GM21576 (cell line): ENCODE data around the gene RTF1.

ENCODE experiments used
- ATAC-seq: cut with Tn5 transposase; IDR thresholded peaks from one replicate; pipeline ENCODE4 v1.9.1; 2021; ENCODE audit warnings: mild to moderate bottlenecking, moderate library complexity; ENCODE audit not compliant: unreplicated experiment

RTF1 gene

DNA sequence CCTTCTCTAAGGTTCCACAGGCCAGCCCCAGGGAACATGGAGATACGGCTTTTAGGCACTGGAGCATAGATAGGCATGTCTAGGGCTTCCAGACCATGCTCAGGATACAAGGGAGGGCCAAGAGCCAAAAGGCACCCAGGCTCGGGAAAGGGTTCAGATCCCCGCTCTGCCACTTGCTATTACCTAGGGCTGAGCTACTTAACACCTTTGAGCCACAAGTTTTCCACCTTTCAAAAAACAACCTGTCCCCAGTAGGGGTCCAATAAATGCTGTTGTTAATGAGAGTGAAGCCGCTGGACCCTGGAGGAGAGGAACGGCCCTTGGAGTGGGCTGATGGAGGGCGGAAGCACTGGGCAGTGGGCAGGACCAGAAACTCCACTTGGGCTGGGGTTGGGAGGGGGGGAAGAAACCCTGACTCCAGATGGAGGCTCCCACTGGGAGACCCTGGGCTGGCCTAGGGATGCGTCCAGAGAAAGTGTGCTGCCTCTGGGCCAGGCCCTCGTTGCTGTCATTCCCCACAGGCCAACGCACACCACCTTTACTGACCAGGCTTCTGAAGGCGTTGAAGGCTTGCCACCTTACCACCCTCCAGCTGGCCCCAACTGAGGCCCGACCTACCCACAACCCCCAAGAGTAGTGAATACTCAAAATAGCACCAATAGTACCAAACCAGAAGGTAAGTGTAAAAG is 68.2 kb downstream of the RTF1 start:
- ATAC-seq, result no peak

DNA sequence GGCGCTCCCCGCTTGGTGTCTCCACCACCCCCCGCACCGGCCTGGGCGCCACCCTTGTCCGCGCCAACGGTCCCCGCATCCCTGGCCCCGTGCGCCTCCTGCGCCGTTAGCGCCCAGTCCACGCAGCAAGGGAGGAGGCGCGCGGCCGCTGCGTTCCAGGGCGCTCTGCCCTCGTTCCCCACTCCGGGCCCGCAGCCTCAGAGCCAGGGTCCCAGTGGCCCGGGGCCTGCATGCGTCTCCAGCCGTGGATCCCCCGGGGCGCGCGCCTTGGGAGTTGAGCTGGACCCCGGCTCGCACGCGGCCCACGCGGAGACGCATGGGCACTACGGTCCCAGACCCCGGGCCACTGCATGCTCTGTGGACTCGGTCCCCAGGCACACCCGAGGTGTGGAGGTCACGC is 69.4 kb downstream of the RTF1 start:
- ATAC-seq, result no peak

DNA sequence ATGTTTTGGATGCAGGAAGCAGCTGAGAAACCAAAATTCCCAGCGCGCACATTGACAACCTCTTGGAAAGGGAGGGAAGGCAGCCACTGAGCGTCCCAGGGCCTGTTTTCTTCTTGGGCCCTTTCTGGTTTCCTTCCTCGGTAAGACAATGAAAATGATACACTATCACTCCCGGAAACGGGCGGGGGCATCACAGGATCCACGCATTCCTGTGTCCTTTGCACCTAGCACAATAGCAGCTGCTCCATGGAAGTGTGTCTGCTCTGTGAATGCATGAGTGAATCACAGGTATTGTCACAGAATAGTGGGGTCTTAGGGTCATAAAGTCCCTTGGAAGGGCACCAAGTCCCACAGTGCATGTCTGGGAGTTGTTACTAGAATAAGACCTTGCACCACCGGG is 70.5 kb downstream of the RTF1 start:
- no peak for ATAC-seq

DNA sequence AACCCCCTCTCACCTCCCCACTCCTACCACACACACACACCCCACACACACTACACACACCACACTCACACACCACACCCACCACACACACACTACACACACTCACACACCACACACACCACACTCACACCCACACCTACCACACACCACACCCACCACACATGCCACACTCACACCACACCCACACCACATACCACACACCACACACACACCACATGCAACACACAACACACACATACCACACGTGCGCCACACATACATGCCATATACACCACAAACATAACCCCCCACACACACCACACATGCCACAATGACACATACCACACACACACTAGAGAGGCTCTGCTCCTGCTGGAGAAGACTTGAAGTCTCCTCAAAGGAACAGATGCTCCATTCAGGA is 70.9 kb downstream of the RTF1 start:
- ATAC-seq, result no peak

DNA sequence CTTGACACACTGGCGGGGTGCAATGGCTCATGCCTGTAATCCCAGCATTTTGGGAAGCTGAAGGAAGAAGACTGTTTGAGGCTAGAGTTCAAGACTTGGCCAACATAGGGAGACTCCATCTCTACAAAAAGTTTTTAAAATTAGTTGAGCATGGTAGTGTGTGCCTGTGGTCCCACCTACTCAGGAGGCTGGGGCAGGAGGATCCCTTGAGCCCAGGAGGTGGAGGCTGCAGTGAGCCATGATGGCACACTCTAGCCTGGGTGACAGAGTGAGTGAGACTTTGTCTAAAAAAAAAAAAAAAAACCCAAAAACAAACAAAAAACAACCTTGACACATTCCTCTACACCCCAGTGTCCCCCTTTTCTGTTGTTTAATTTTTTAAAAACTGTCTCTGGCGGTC is 72.7 kb downstream of the RTF1 start:
- ATAC-seq, result no peak

DNA sequence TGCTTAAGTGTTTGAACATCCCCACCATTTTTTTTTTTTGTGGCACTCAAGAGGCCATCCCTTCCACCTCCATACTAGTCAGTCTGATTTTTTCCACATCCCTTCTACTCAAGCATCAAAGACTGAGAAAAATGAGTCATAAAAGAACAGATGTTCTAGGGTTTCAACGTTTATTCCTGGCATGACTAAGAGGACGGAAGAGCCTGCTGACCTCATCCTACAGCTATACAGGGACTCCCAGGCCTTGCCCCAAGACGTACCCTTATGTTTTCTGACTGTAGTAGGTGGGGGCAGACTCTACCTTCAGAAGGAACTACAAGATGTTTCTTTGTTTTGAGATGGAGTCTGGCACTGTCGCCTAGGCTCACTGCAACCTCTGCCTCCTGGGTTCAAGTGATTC is 73.5 kb downstream of the RTF1 start:
- no peak for ATAC-seq

DNA sequence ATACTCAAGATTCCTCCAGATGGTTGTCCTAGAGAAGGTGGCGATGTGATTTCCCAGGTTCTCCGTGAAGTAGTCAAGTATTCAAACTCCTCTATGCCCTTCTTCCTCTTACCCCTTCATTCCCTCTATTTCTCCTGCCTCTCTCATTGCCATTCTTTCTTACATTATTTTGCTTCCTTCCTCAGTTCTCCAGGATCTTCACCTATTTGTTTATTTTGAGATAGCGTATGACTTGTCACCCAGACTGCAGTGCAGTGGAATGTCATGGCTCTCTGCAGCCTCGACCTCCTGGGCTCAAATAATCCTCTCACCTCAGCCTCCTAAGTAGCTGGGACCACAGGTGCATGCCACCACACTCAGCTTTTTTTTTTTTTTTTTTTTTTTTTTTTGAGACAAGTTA is 75.0 kb downstream of the RTF1 start:
- ATAC-seq, result no peak

DNA sequence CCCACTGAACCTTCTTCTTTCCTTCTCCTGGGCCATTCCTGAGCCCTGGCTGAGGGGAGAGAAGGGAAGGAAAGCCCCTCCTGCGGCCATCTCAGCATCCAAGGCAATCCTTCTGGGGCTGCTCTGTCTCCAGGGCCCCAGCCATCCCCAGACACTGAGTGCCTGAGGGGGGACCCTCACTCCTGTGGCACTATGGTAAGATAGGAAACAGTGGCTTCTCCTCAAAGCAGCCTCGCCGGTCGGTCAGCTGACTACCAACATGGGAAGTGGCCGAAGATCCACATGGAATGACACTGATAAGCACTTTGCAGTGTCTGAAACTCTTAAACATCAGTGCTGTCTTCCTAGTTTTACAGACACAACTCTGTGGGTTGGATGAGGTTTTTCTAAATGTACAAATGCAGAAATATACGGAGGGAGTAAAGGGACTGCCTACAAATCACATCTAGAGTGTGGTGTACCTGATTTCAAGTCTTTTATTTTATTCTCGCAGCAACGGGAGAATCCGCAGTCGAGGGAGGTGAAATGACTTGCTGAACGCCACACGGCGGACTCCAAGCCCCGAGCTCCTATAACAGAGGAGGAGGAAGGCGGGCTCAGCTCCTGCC is 75.8 kb downstream of the RTF1 start:
- no peak for ATAC-seq

DNA sequence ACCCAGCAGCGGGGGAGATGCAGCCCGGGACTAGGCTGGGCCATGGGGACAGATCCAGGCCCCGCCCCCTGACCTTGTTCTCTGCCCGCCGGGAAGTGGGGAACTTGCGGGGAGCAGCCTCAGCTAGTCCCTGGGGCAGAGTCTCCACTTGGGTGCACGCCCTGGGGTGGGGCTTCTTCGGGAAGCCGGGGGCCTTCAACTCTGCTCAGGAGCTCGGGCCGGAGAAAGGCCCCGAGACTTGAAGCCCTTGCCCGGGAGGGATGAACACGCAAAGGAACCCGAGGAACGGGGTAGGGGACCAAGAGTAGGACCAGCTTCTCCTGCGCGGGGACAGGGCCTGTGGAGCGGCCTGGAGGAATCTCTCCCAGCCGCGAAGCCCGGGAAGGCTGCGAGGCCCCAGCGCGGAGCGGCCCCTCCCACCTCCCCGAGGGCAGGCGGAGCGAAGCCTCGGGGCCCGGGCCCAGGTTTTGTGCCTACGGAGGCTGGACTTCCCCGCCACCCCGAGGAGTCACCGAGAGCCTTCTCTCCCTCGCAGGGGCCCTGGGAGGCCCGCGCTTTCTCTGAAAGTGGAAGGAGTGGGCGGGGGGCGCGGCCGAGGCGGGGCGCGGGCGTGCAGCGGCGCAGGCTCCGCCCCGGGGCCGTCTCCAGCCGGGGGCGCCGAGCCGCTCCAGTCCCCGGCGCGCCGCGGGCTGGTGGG is 76.5 kb downstream of the RTF1 start, which contains the start of gene ITPKA:
ITPKA (plus strand) TSS at position 670 of the 697 bp plus-strand sequence. CDS start 54 bp downstream, outside the sequence.
- ATAC-seq, result peak; percentile 55

DNA sequence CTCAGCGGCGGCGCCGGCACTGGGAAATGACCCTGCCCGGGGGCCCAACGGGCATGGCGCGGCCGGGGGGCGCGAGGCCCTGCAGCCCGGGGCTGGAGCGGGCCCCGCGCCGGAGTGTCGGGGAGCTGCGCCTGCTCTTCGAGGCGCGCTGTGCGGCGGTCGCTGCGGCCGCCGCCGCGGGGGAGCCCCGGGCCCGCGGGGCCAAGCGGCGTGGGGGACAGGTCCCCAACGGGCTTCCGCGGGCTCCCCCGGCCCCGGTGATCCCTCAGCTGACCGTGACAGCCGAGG is 77.0 kb downstream of the RTF1 start:
- ATAC-seq, result no peak

DNA sequence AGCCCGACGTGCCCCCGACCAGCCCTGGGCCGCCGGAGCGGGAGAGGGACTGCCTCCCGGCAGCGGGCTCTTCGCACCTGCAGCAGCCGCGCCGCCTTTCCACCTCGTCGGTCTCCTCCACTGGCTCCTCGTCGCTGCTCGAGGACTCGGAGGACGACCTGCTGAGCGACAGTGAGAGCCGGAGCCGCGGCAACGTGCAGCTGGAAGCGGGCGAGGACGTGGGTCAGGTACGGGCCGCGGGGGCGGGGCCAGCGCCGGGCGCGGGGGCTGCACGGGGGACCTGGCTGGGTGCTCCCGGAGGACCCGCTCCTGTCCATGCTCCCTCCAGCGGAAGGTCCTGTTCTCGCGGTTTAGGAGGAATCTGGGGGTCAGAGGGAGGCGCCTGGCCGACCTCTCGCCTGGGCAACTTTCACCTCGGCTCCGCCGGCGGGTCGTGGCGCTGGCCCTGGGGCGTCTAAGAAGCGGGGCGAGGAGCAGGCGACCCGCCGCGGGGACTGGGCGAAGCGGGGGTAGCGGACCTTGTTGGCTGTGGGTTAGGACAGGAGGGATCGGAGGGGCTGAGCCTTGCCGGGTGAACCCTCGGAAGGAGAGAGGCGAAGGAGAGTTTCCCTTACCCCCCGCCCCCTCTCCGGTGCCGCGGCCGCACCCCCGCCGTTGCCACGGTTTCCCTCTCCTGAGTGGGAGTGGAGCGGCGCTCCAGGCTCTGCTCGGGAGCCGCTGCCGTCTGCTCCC is 77.5 kb downstream of the RTF1 start:
- peak; percentile 11 for ATAC-seq

DNA sequence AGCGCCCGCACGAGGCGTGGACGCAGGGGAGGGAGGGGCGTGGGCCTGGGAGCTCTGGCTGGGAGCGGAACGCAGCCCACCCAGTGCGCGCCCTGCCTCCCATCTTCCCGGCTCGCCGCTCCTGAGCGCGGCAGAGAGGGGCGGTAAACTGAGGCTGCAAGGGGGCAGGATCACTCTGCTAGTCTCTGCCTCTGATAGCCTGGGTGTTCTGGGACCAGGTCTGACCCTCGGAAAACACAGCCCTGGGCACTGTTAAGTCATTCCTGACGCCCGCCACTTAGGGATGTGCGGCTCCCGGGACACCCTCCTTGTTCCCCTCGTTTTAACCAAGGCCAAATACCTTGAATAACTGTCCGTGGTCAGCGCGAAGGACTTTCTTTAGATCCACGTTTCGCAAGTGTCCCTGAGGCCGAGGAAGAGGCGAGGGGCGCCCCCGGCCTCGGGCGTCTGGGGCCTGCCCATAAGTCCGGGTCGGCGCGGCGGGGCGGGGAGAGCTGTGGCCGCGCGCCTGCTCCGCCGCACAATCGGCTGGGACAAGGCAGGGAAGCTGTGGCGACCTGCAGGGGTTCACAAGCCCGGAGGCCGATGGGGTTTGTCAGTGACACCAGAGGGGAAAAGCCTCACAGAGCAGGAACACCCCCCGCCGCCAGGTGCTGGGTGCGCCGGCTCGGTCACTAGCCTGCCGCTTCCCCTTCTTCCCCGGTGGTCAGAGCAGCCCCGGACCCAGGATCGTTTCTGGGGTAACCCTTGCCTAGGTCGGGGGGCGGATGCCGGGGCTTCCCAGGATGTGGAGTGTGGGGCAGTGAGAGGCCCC is 78.2 kb downstream of the RTF1 start:
- no peak for ATAC-seq

DNA sequence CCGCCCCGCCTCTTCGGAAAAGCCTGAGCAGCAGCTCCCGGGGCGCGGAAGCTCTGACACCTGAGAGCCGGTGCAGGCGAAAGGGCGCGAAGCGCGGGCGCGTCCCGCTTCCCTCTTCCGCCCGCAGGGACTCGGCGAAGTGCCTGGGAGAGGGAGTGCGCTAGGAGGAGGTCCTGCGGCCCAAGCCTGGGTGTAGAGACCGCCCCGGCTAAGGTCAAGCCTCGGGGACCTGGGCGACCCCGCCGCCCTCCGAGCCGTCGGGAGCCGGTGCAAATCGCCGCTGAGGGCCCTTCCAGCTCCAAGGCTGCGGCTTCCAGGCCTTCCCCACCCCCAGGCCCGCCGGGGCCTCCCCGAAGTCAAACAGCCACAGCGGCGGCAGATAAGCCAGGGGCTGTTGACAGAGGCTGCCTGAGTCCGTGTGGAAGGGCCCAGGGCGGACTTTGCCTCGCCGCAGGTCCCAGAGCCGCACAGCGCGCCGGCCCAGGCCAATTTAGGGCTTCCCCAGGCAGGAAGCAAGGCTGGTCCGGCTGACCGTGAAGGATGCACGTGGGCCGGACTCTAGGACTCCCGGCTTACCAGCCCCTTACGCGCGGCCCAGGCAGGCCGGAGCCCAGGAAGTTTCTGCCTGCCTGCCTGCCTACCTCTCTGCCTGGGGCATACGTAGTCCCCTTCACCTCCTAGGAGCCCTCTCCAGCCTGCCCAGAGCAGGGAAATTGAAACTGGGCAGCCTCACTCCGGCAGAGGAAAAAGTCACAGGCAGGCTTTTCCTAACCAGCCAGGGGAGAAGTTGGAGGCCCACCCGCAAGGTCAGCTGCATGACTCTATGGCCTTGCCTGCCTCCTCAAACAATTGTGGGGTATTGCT is 79.1 kb downstream of the RTF1 start:
- no peak for ATAC-seq

DNA sequence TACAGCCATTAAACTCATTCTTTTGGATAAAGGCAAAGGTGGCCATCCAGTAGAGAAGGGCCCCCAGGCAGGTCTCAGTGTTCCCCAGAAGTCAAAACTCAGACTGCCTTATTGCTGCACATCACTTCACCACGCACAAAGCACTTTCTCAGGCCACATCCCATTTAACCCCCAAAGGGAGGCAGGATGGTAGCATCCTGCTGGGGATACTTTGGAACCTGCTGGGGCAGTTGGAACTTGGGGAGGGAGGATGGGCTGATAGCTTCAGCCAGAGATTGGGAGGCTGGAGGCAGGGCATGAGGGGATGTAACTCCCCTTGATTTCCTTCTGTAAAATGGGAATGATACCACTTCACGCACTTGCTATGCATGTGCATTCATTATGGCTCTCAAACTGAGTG is 81.8 kb downstream of the RTF1 start:
- ATAC-seq, result no peak

DNA sequence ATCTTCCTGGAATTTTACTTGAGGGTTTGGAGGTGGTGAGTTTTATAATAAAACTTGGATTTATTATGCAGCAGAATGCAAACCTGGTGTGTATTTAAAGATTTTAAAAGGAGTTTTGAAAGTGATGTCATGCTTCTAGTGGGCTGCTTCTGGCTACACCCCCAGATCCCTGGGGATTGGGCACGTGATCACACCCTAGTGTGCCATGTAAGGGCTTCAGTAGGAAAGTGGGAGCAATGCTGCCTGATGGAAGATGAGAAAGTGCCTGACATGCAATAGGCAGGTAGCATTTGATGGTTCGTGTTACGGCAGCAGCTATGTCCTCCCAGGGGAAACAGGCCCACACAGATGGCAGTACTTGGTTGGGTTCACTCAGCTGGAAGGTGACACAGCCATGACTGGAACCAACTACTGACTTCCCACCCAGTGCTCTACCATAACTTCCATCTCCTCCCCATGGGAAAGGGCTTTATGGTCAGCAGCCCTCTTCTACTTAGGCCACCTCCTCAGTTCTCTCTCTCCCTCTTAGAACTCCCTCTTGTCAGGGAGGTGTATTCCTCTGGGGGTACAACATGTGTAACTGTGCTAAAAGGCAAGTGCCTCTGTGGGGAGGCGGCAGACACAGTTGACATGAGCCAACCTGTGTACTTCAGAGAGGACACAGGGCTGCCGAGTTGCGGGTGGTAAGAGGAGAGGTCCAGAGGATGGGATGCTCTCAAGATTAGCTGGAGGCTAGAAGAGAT is 82.4 kb downstream of the RTF1 start:
- no peak for ATAC-seq

DNA sequence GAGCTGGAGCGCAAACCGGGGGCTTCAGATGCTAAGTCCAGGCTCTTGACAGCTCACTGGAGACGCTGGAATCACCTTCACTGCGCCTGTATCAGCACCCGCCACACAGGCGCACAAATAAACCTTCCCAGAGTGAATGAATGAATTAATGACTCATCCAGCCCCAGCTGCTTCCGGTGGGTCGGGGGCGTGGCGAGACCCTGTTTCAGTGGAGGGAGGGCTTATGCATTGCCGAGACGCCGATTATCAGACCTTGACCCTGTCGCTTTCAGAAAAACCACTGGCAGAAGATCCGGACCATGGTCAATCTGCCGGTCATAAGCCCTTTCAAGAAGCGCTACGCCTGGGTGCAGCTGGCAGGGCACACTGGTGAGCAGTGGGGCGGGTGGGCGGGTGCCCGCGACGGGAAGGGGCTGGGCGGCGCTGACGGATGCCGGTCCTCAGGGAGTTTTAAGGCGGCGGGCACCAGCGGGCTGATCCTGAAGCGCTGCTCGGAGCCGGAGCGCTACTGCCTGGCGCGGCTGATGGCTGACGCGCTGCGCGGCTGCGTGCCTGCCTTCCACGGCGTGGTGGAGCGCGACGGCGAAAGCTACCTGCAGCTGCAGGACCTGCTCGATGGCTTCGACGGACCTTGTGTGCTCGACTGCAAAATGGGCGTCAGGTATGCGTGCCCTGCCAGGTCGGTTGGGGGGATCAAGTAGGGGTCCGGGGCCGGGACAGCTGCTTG is 84.5 kb downstream of the RTF1 start:
- ATAC-seq, result no peak

DNA sequence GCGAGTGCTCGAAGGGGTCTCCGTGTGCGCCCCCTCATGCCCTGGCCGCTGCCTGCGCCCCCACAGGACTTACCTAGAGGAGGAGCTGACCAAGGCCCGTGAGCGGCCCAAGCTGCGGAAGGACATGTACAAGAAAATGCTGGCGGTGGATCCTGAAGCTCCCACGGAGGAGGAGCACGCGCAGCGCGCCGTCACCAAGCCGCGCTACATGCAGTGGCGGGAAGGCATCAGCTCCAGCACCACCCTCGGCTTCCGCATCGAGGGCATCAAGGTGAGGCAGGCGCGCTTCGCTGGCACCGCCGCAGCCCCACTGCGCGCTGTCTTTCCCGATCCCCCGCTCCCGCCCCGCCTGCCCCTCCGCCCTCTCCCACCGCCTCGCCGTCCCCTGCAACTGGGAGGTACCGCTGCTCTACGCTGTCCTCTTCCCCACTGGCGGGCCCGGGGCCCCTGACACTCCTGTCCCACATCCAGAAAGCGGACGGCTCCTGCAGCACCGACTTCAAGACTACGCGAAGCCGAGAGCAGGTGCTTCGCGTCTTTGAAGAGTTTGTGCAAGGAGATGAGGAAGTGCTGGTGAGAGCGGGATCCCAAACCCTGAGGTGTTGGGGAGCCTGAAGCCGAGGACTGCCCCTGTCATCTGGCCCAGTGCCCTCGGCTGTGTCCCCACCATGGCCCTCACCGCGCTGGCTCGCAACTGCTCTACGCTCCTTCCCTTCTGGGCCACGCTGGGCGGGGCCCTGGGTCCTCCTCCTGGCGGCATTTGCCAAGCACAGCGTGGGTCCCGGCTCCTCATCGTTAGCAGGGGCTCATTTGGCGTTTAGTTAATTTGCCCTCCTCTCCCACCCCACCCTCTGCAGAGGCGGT is 85.3 kb downstream of the RTF1 start:
- no peak for ATAC-seq
